Measurements from ENCODE around the gene COQ5.
A peak's percentile ranks its signal among the peaks of the same experiment; 100 is the strongest.
"Not testable (repeated sequence)": the region's sequence is repeated elsewhere in the genome, so short reads cannot be mapped to it uniquely, and the experiment has no call there.

COQ5 gene

DNA sequence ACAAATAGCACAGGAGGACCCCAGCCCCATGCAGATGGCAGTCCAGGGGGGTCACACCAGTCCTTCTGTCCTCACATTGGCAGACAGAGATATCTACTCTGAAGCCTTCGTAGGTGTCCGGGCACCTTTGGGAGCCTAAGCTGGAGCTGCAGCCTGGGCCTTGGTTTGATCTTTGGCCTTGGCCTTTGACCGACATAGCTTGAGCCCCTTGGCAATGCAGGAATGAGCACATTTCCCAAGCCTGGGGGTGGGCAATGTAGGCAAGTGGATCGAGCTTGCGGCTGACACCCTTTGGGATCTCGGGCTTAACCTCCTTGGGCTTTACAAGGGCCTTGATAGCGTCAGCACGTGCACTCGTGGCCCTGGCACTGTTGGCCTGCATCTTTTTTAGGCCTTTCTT is 6.4 kb downstream of the COQ5 start:
- DNase-seq: no peak

DNA sequence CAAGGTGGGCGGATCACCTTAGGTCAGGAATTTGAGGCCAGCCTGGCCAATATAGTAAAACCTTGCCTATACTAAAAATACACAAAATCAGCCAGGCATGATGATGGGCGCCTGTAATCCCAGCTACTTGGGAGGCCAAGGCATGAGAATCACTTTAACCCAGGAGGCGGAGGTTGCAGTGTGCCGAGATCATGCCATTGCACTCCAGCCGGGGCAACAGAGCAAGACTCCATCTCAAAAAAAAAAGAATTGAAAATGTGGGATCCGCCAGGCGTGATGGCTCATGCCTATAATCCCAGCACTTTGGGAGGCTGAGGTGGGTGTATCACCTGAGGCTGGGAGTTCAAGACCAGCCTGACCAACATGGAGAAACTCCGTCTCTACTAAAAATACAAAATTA is 9.6 kb downstream of the COQ5 start:
- not testable (repeated sequence) for DNase-seq

DNA sequence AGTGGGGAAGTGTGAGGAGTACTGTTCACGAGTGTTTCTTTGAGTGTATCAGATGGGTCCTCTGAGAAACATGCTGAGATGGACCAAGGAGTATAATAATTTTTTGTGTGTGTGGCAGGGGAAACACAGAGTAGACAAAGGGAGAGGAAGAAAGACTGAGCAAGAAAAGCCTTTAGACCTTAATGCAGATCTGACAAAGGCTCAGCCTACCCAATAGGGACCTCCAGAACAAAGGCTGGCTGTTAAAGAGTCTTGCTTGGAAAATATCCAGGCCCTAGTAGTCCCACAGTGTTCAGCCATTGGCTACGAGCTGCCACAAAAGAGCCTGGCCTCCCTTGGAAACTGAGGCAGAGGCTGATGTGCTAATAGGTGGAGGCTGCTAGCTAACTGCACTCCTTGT is 13.5 kb downstream of the COQ5 start:
- no peak for DNase-seq

DNA sequence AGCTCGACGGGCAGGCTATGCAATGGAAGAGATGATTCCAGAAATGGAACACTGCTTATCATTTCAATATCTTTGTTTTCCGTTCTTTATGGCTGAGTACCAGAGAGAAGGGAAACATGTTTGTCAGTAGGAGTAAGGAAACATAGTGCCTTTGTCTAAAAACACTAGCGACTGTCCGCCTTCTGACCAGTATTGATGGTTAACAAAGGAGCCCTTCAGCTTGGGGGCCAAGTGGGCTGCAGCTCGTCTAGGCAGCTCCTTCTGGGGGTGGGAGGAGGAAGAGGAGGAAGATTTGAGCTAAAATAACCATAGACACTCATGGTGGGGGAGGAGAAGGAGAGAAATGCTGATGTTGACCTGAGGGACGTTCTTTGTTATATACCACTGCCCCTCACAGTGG is 15.0 kb downstream of the COQ5 start:
- DNase-seq: no peak

DNA sequence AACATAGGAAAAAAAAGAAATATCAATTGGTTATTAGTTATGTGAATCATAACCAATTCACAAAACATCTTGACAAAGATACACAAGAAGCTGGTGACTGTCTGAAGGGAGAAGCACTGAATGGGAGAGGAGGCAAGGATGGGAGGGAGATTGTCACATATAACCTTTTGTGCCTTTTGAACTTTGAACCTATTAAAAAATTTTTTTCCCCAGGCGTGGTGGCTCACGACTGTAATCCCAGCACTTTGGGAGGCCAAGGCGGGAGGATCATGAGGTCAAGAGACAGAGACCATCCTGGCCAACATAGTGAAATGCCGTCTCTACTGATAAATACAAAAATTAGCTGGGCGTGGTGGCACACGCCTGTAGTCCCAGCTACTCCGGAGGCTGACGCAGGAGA is 20.4 kb downstream of the COQ5 start:
- DNase-seq: no peak

DNA sequence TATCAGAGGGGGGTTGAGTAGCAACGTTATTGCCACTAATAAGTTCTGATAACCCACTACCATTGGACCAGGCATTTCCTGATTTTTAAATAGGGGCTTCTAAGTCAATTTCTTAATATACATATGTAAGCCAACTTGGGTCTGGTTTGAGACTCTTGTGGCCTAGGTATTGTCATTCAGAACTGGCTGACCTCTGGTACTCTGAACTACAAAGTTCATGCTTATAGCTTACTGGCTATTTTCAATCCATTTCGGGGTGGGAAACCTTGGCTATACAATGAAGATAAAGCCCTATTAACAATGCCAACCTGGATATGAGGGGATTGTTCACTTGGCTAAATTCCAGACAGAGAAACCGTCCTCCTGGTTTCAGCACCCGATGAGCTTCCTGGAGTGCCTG is 24.4 kb downstream of the COQ5 start:
- no peak for DNase-seq

DNA sequence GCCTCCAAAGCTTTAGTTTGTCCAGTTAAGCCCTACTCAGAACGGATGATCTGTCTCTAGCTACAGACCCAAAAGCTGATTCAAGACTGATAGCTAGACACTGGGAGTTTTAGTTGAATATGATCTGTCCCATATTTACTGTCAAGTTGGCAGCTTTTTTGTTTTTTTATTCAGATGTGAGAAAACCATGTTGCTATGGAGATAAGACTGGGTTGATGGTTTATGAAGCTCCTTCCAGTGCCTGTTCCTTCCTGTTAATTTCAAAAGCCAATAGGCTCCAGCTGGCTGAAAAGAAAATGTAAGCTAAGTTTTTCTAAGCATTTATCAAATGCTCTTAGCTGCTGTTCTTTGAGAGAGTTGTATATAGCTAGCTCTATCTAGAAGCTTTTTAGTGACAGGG is 28.4 kb downstream of the COQ5 start:
- DNase-seq: no peak

DNA sequence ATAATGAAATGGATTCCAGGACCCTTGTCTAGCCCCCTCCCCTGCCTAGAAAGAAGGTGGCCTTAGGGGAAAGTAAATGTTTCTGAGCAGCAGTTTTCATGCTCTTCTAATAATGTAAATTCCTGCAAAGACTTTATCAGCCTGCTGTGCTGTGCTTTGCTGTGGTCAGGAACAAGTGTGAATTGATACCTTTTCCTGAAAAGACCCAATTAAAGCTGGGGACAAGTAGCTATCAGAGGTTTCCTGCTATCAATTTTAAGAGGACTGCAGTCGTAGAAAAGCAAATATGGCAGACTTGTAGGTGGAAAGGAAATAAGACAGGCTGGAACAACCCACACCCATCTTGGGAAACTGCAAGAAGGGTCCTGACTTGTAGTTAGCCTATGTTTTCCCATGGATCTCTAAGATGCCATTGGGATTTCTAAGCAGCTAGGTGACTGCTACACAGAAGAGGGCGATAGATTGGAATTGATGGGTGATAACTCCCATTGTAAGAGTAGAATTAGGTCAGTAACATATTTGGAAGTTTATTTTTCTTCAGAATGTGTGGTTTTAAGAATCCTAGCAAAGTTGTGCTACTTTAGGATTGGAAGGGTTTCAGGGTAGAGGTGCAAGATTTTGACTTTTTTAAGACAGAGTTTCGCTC is 30.0 kb downstream of the COQ5 start:
- no peak for DNase-seq

DNA sequence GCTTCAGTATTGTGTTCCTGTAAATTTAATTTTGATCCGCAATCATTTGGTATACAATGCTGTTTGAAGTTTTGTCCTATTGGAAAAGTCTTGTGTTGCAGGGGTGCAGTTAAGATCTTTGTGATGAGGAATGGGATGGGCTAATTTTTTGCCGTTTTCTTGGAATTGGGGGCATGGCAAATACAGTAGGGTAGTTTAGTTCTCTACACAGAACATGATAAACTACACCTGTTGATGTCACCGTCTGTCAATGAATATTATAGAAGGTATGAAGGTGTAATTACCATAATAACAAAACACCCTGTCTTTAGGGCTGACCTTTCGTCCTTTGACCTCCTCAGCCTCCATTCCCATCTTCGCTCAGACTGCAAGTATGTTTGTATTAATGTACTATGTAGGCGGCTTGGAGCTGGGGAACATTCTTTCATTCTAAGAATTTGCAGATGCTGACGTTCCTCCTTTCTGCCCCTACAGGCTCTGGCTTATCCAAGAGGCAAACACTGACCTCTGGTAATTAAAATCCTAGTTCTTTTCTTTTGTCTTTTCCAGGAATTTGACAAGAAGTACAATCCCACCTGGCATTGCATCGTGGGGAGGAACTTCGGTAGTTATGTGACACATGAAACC is 31.3 kb downstream of the COQ5 start:
- DNase-seq: no peak

DNA sequence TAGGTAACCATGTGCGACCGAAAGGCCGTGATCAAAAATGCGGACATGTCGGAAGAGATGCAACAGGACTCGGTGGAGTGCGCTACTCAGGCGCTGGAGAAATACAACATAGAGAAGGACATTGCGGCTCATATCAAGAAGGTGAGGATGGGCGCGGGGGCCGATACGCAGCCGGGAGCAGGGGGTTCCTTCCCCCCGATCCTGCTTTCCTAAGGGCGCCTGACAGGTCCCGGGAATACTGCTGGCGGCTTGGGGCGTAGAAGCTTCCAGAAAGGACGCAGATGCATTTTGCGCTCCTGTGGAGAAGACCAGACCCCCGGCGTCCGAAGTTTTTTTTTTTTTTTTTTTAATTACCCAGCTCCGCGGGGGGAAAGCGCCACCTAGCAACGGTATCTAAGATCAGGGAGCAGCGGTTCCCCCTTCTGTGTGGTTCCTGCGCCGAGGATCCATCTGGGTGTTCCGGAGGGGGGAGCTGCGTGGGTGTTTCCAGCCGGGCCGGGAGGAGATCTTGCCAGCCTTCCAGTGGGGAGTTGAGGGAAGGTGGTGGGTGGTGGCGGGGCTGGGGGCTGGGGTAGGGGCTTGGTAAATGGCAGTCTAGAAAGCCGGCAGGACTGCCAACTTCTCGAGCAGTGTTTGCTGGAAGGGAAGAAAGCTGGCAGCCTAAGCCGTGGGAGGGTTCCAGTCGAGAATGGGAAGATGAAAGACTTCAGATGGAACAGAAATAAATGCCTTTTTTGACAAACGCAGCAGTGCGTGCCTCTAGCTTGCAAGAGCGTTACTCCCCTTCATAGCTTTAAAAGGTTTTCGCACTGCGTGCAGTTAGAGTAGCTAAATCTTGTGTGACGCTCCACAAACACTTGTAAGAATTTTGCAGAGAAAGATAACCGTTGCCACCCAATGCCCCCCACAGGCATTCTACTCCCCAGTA is 32.3 kb downstream of the COQ5 start:
- peak; percentile 20 to 29 for DNase-seq

DNA sequence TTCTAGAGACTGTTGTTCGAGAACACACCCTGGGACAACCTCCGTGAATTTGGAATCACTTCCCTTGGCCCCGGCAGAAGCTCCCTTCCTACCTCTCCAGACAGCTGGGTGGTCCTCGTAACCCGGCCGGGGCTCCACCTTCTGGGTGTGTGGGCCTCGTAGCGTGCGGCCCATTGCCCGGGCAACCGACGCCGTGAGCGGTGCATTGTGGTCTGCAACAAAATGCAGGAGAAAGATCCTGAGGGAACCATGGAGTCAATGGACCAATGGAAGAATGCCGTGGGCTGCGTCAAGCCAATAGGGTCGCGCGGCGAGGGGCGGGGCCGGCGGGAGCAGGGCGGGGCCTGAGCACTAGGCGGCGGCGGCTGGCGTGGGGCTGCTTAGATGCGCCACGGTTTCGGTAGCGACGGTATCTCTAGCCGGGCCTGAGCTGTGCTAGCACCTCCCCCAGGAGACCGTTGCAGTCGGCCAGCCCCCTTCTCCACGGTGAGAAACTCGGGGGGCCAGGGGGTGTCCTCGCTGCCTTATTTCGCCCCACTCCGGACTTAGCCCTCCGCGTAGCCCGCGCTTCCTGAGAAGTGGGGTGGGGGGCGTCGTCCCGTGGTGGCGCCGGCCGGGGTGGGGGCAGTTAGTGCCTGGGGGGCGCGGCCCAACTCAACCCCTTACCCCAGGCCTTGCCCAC is 33.1 kb downstream of the COQ5 start, which contains the start of gene DYNLL1:
Gene DYNLL1, plus strand, starts transcription at position 383 of the 682 bp plus-strand sequence. CDS start 309 bp downstream, outside the sequence.
- DNase-seq: peak; percentile 95 to 97

DNA sequence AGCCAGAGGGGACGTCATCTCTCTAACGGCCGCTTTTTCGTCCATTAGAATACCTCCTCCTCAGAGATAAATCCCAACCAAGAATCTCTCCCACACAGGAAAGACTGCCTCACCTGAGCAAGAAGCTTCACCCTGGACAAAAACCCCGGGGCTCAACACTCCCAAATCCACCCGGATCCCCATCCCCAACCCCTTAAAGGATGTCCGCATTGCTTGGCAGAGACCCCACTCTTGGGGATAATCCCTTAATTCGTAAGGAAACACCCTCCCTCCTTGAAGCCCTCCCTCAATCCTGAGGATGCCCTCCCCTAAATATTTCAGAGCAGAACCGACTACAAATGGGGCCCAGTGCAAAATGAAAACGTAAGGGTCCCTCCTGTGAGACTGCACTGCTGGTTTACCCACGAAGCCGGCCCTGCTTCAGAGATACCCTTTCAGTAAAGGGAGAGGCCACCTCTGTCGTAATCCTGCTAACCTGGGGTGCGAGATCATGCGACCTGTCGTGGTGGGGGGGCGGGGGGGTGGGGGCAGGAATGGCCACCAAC is 33.7 kb downstream of the COQ5 start:
- DNase-seq: no peak

DNA sequence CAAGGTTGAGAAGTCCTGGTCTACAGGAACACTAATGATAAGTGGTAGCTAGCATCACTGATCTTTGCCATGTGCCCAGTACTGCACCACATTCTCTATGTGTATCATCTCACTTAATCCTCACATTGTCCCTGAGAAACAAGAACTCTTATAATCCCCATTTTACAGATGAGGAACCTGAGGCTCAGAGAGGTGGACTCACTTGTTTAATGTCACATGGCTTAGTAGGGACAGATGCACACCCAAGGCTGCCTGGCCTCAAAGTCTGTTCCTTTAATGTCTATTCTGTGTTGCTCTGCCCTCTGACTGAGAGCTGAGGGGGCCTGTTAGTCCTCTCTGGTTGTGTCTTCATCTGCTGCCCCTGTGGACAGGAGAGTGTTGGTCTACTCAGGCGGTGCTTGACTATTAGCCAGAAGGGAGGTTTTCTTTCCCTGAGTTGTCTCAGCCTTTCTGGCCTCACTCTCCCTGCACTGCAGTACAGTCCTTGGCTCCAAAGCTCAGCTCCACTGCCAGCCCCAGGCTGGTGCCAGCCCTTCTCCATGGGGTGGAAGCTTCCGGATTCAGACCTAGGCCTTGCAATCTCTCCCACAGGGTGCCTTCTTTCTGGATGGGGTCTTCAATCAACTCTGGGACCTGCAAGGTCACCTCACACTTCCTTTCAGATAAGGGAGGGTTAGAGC is 38.0 kb downstream of the COQ5 start:
- DNase-seq: no peak

DNA sequence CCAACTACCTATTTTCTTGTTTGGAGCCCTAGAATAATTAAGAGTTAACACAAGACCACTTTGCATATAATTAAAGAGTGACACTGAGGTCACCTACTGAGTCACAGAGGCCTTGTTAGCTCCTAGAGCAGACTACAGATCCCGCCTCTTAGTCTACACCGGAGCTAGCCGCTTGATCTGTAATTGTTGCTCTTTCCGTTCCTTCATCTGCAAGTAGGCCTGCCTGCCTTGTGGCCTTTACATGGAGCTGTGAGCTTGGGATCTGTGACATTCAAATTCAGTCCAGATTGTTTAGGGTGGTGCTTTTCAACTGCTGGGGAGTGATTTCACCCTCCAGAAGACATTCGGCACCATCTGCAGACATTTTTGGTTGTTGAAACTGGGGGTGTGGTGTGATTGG is 38.6 kb downstream of the COQ5 start:
- no peak for DNase-seq

DNA sequence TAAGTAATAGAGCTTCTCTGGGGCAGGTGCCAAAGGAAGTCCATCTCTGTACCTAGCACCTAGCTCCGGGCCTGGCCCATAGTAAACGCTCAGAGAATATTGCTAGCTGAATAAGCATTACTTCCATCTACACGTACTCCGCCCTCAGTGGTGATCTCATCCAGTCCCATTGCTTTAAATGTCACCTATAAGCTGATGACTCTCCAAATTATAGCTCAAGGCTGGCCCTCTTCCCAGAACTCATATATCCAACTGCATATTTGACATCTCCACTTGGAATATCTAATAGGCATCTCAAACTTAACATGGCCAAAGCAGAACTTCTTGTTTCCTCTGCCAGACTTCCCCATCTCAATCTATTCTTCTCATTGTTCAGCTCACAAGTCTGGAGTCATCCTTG is 39.9 kb downstream of the COQ5 start:
- DNase-seq: no peak

DNA sequence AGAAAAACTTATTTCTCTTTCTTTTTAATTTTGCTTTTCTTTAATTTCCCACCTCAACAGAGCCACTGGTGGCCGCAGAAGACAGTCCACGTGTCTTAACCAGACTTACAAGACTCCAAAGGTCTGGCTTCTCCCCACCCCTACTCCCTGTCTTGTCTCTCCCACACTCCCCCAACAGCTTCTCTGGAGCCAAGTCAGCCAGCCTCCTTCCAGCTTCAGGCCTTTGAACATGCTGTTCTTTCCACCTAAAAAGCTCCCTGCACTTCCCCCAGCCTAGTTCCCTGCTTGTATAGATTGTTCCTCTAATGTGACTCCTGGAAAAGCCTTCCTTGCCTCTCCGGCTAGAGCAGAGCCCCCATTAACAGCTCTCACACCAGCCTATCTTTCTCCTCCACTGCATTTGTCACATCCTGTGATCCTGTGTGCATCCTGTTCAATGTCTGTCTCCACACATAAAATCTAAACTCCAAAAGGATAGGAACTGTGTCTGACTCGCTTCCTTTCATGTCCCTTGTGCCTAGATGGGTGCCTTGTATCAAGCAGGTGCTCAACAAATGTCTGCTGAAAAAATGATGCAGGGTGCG is 40.8 kb downstream of the COQ5 start:
- no peak for DNase-seq

DNA sequence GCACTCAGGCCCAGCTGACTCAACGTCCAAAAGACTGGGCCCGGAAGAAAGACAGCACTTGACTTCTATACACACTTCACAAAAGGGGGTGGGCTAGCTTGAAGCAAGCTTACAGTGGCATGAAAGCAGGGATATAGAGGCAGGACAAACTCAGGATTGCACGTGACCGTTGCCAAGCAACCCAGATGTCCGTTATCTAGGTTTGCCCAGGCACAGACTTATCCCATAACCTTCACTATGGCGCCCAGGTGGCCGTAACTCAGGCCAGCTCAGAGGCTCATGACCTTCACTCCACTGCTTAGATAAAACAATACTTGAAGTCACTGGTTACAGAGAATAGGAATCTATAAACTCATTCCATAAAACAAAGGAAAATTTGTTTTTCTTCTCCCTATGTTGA is 41.4 kb downstream of the COQ5 start:
- not testable (repeated sequence) for DNase-seq

DNA sequence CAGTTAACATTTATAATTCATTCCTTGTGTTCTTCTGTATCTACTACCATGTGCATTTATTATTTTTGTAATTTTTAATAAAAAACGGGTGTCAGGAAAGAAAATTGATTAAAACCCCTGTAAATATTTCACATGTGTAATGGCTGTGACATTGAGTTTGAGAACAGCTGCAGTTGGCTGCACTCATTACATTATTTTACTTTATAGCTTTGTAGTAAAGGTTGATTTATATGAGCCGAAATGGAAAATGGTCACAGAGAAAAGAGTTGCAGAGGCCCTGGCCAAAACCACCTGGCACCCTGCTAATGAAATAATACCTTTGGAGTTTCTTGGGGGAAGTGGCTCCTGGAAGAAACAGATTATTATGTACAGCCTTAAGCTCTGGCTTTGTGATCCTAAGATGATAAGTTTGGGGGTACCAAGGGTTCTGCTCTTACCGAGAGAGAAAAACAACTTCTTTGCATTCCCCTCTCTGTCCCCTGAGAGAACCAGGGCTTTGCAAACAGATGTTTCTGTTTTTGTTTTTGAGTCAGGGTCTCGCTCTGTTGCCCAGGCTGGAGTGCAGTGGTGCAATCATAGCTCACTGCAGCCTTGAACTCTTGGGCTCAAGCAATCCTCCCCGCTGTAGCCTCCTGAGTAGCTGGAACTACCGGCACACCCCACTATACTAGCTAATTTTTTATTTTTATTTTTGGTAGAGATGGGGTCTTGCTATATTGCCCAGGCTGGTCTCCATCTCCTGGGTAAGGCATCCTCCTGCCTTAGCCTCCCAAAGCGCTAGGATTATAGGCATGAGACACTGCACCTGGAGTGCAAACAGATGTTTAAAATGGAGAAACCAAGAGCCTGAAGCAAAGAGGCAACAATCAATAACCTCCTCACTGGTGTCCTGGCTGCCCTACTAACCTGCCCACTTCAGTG is 42.7 kb downstream of the COQ5 start:
- no peak for DNase-seq

DNA sequence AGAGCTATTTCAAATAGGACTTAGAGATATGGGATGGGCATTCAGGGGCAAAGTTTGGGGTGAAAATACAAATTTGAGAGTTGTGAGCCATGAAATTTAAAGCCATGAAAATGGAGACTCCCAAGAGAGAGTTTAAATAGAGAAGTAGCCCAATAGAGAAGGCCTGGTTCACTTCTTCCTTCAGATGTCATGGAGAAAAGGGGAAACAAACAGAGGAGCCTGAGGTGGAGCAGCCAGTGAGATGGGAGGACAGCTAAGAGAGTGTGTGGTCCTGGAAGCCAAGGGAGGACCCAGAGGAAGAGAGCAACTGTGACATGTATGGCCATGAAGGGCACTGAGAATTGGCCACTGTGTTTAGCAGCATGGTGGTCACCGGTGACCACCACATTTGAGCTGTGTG is 45.3 kb downstream of the COQ5 start:
- DNase-seq: no peak

DNA sequence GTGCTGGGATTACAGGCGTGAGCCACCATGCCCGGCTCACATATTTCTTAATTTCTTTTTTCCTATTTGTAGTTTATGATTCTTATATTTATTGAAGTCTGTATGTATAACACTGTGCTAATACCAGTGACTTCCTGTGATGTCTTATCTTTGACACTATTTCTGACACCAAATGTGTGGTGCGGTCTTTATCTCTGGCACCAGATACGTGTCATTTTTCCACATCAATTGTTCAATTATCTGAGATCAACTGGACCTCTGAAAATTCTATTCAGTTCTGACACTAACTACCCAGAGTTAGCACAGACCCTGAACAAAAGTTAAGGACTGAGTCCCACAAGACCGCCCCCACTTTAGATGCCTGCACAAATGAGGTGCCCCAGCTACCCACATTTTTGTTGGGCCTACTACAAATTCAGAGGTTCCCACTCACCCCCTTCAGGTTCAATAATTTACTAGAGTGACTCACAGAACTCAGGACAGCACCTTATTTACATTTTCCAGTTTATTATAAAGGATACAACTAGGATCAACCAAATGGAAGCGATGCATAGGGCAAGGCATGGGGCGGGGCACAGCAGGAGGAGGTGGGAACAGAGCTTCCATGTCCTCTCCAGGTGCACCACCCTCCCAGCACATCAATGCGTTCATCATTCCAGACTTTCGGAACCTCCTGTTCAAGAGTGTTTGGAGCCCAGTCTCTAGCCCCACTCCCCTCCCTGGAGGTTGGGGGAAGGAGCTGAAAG is 47.8 kb downstream of the COQ5 start:
- no peak for DNase-seq

All from activated CD4-positive, alpha-beta T cell treated with anti-CD3 and anti-CD28 coated beads, Interleukin-2, amount 50 U/mL, for 4 hours (primary cell).